ENCODE measurements around the gene CRMP1.

DNA sequence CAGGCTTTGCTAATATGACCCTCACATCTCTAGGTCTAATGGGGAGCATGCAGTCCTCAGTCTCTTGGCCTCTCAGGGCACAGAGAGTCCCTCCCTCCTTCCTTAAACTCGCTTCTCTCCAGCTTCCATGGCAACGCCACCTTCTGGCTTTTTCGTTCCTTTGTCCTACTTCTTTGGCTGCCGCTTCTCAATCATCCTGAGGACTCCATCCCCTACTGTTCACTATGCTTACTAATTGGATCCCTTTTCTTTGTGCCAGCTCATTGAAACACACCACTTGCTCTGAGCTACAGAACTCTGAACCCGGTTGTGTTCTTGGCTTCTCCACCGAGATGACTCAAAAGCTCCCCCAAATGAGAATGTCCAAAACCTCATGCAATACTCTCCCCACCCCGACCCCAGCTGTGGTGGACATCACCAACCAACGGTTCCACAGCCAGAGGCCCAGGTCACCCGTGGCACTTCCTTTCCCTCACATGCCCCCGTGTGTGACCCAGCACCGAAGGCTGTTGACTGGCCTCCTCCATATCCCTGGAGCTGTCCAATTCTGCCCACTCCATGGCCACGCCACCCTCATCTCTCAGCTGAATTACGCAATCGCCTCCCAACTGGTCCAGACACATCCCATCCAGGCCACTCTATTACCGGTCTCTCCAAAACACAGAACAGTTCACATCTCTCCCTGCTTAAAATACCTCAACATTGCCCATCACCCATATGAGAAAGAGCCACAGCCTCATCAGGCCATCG lies 34.7 kb downstream of the CRMP1 start:
- TF ChIP-seq, protein P1, sequence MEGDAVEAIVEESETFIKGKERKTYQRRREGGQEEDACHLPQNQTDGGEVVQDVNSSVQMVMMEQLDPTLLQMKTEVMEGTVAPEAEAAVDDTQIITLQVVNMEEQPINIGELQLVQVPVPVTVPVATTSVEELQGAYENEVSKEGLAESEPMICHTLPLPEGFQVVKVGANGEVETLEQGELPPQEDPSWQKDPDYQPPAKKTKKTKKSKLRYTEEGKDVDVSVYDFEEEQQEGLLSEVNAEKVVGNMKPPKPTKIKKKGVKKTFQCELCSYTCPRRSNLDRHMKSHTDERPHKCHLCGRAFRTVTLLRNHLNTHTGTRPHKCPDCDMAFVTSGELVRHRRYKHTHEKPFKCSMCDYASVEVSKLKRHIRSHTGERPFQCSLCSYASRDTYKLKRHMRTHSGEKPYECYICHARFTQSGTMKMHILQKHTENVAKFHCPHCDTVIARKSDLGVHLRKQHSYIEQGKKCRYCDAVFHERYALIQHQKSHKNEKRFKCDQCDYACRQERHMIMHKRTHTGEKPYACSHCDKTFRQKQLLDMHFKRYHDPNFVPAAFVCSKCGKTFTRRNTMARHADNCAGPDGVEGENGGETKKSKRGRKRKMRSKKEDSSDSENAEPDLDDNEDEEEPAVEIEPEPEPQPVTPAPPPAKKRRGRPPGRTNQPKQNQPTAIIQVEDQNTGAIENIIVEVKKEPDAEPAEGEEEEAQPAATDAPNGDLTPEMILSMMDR (IDR thresholded peaks at IDR 0.05), result no peak
- no peak for TF ChIP-seq POLR2A (IDR thresholded peaks at IDR 0.05)

Data from adrenal gland (tissue), 5 donors.